Epidermal melanocyte (primary cell): Measurements from ENCODE around the gene CSTA.

ENCODE experiments used
- DNase-seq: peaks from one replicate; pipeline ENCODE4 v3.0.0; 2011; ENCODE audit warnings: low spot score; ENCODE audit not compliant: insufficient read length

Gene CSTA

GRCh38 chr3:122377975-122378374 lies 52.9 kb downstream of the CSTA start:
- DNase-seq, result no peak

DNA sequence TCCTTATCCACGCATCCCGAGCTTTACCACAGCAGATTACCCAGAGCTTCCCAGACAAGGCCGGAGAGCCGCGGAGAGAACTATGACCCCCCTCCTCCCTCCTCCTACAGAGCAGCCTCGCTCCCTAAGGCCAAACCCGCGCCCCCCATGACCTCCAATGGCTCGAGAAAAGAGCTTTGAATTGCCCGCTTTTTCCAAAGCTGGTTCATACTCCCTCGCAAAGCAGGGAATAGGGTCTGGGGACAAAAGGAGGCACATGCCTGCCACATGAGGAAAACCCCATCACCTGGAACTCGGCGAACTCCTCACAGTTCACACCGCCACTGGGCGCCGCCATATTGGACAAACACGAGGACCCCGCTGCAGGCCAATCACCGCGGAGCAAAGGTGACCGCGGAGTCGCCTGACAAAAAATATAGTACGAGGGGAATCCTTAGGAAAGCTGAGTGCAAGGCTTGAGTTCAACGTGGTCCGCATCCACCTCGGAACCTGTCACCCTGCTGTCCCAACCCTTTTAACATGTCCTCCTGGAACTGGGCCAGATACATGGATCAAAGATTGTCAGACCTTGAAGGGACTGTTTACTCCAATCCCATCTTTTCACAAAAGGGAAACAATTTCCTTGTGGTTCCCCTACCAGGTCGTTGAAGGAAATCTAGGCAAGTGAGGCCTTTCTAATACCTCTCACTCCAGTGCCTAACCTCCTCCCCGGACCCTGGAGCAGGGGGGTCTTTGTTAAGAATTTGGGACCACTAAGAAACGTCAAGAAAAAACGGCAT lies 58.0 kb downstream of the CSTA start, which contains the start of gene MIX23:
Gene MIX23, minus strand, starts transcription at position 344 of the 779 bp plus-strand sequence. Its CDS starts 7 bp downstream, at position 337.
- peak; percentile 77 for DNase-seq

GRCh38 chr3:122383771-122384697 lies 59.0 kb downstream of the CSTA start, which contains the start of gene FAM162A:
Gene FAM162A (plus strand): TSS chr3:122384182. CDS start chr3:122384266, 84 bp downstream.
- DNase-seq, result peak; percentile 72

GRCh38 chr3:122387709-122388108 lies 62.7 kb downstream of the CSTA start:
- DNase-seq, result no peak

GRCh38 chr3:122389197-122389596 lies 64.1 kb downstream of the CSTA start:
- no peak for DNase-seq

DNA sequence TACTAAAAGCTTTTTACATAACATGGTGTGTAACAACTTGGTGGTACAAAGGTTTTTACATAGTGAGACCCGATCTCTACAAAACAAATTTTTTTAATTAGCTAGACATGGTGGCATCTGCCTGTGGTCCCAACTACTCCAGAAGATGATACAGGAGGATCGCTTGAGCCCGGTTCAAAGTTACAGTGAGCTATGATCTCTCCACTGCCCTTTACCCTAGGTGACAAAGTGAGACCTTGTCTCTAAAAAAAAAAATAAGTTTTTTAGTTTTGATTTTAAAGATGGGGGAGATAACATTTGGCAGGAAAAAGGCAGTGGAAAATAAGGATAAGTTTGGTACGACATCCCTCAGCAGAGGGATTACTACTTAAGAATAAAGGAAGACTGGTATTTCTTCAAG lies 64.8 kb downstream of the CSTA start:
- no peak for DNase-seq

DNA sequence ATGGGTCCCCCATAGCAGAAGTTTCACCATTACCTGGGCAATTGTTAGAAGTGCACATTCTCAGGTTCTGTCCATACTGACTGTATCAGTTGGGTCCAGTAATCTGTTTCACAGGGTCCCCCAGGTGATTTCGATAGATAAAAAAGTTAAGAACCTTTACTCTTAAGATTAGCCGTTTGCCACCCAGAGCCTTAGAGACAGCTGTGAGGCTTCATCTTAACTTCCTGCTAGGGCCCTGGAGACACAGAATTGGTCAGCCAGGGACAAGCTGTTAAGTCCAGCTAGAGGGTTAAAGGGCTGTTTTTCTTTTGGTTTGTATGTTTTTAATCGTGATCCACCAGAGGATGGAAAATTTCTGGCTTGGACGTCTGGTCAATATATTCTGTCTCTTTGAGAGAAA lies 65.6 kb downstream of the CSTA start:
- DNase-seq, result no peak
